ENCODE results near the gene HECTD2. TPM values are rescaled to one million over a fixed set of nuclear protein-coding genes. Genes with fewer than 3 reads are reported as not detected.
A peak's percentile ranks its signal among the peaks of the same experiment; 100 is the strongest.
"Not testable (repeated sequence)": the region's sequence is repeated elsewhere in the genome, so short reads cannot be mapped to it uniquely, and the experiment has no call there.

The HECTD2 gene, protein sequence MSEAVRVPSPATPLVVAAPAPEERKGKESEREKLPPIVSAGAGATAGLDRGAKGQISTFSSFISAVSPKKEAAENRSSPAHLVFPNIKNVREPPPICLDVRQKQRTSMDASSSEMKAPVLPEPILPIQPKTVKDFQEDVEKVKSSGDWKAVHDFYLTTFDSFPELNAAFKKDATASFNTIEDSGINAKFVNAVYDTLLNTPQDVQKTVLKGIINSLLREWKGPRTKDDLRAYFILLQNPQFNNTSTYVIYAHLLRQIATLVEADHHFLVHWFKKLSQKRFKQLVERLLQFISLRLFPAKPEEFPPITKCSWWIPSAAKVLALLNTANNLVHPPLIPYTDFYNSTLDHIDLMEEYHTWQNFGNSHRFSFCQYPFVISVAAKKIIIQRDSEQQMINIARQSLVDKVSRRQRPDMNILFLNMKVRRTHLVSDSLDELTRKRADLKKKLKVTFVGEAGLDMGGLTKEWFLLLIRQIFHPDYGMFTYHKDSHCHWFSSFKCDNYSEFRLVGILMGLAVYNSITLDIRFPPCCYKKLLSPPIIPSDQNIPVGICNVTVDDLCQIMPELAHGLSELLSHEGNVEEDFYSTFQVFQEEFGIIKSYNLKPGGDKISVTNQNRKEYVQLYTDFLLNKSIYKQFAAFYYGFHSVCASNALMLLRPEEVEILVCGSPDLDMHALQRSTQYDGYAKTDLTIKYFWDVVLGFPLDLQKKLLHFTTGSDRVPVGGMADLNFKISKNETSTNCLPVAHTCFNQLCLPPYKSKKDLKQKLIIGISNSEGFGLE
- 25.4 TPM for total RNA-seq

DNA sequence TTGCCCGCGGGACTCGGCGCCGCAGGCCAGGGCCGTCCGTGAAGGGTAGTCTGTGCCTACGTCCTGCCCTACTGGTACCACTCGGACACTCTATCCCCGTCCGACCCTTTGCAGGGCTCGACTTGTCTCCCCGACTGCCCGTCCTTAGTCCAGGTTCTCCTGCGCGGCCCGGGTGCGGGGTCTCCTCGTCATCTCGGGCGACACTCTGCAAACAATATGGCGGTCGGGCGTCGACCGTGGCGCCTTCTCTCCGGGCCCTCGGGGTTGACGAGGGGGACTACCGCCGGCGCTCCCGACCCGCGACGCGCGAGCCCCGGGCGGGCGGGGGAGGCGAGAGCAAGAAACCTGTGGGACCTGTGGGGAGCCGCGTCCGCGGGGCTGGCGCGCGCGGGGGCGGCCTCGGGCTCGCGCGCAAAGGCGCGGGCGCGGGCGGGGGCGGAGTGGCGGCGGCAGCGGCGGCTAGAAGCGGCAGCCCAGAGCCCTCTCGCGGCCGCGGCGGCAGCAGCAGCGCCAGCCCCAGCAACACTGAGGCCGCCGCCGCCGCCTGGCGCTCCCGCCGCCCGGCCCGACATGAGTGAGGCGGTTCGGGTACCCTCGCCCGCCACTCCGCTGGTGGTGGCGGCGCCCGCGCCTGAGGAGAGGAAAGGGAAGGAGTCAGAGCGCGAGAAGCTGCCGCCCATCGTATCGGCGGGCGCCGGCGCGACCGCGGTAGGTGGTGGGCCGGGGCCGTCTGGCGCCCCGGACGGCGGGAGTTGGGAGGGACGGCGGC, at the start of gene HECTD2:
HECTD2 (plus strand) TSS at position 476 of the 769 bp plus-strand sequence; CDS start at position 571, 95 bp downstream.
- intact Hi-C loops (cut with DNase I): loop anchor here (1.0 to 2.0 kb wide), 4 partner anchors 20 to 389 kb away; partner anchors contain the start of gene TNKS2
- H3K27me3 ChIP-seq: no peaks in the 10 kb centered on the region
- peaks cover 2 to 7% of the 10 kb centered on the region in 2 donors for H3K4me1 ChIP-seq
- H3K36me3 ChIP-seq: no peaks in the 10 kb centered on the region
- peak in 1 of 2 donors; percentile 85 for DNase-seq (ENCODE audit: low spot score in 2 of 2)
- peak in 2 of 3 experiments; percentile 36 to 76 for TF ChIP-seq CTCF (IDR thresholded peaks at IDR 0.05)
- H3K9me3 ChIP-seq: no peaks in the 10 kb centered on the region
- peak within 1 kb of the TSS; percentile 90 to 95 for H3K4me3 ChIP-seq
- peak within 1 kb of the TSS; percentile 99 to 100 for H3K27ac ChIP-seq

DNA sequence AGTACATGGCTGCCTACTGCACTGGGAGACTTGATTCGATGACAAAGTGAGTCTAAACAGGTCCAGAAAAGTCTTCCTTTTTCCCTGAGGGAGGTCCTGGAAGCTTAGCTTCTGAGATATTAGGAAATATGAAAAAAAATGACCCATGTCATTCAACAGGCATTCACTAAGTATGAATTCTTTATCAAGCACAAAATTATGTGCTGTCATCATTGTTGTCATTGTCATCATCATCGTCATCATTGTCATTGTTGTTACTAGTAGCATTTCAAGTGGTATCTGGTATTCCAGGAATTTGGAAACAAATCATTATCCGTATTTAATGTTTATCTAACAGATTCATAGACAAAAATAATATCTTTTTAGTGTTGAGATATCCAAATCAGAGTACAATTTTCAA, 49.7 kb upstream of the HECTD2 start:
- H3K36me3 ChIP-seq: no peaks in the 10 kb centered on the region
- H3K27ac ChIP-seq: no peak overlapping the region
- intact Hi-C loops (cut with DNase I): no loop called here
- no peak overlapping the region for H3K4me3 ChIP-seq
- H3K9me3 ChIP-seq: no peaks in the 10 kb centered on the region
- no peaks in the 10 kb centered on the region for H3K4me1 ChIP-seq
- no peak for DNase-seq (ENCODE audit: low spot score in 2 of 2)
- TF ChIP-seq CTCF (IDR thresholded peaks at IDR 0.05): no peak
- H3K27me3 ChIP-seq: no peaks in the 10 kb centered on the region

GRCh38 chr10:91365519-91365918, 44.6 kb upstream of the HECTD2 start:
- H3K4me1 ChIP-seq; H3K4me3 ChIP-seq; intact Hi-C loops (cut with DNase I); H3K27ac ChIP-seq; H3K36me3 ChIP-seq; H3K9me3 ChIP-seq; DNase-seq (ENCODE audit: low spot score in 2 of 2); H3K27me3 ChIP-seq: not testable (repeated sequence)

GRCh38 chr10:91366704-91367103, 43.4 kb upstream of the HECTD2 start:
- Histone ChIP-seq H3K27ac (no peak overlapping the region), H3K9me3 (no peaks in the 10 kb centered on the region), H3K4me1 (no peaks in the 10 kb centered on the region), H3K27me3 (no peaks in the 10 kb centered on the region), H3K36me3 (no peaks in the 10 kb centered on the region), H3K4me3 (no peak overlapping the region)
- intact Hi-C loops (cut with DNase I): no loop called here
- DNase-seq (ENCODE audit: low spot score in 2 of 2): no peak
- no peak for TF ChIP-seq CTCF (IDR thresholded peaks at IDR 0.05)

DNA sequence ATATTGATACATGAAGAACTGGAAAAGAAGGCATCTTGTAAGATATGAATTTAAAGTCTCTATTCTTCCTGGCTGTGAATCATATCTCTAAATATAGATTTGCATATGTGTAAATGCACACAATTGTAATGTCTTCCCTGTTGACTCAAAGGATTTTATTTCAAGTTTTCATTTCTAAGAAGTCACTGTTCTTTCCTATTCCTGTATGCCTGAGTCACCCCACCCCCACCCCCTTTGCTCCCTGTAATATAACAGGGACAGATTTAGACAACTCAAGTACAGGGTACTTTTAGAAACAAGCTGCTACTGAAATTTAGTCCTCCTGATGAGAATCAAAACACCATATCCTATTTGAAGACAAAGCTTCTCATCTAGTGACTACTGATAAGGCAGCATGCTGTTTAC, 43.0 kb upstream of the HECTD2 start:
- TF ChIP-seq CTCF (IDR thresholded peaks at IDR 0.05): no peak
- Histone ChIP-seq H3K27ac (no peak overlapping the region), H3K27me3 (no peaks in the 10 kb centered on the region), H3K9me3 (no peaks in the 10 kb centered on the region), H3K36me3 (no peaks in the 10 kb centered on the region), H3K4me3 (no peak overlapping the region), H3K4me1 (no peaks in the 10 kb centered on the region)
- intact Hi-C loops (cut with DNase I): no loop called here
- DNase-seq (ENCODE audit: low spot score in 2 of 2): no peak

Data from ascending aorta (tissue), 2 donors.